DMS 273 (cell line): ENCODE results near the gene SLC1A7.

Experiments
- DNase-seq: peaks from one replicate; lab custom pipeline; 2025; ENCODE audit not compliant: unreplicated experiment; lab: John Stamatoyannopoulos, UW

The SLC1A7 gene

DNA sequence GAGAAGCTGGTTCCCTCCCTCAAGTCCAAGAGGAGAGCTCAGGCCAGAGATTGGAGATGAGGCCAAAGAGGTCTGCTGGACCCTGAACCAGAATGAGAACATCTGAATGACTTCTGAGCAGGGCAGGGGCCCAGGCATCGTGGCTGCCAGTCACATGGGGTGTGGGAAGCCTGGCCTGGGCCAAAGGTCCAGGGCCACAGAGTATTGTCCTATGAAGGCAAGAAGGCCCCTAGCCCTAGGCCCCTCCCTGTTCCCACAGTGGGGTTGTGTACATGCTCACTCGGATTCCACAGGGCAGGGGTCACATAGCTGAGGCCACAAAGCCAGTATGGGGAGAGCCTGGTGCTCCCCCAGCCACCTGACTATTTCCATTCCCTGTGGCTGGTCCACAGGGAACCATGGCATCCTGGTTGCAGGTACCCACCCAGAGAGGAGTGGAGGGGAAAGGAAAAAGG is 18.5 kb upstream of the SLC1A7 start:
- no peak for DNase-seq

DNA sequence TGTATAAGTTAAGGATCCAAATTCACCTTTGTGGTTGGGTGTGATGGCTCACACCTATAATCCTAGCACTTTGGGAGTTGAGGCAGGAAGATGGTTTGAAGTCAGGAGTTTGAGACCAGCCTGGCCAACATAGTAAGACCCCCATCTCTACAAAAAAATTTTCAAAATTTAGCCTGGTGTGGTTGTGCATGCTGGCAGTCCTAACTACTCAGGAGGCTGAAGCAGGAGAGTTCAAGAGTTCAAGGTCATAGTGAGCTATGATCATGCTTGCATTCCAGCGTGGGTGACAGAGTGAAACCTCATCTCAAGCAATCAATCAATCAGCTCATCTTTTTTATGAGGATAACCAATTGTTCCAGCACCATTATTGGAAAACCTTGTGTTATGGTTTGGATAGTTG is 16.5 kb upstream of the SLC1A7 start:
- DNase-seq = no peak

DNA sequence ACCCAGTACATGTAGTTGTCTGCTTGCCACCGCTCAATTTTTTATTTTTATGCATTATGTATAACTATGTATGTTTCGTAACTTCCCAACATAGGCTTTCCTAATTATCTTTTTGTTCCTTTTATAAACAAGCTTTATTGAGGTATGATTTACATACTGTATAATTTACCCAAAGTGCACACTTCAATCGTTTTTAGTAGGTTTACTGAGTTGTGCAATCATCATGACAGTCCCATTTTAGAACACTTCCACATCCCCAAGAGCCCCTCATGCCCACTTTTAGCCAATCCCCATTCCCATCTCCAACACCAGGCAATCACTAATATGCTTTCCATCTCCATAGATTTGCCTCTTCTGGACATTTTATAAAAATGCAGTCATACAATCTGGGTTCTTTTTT is 14.3 kb upstream of the SLC1A7 start:
- DNase-seq = no peak

DNA sequence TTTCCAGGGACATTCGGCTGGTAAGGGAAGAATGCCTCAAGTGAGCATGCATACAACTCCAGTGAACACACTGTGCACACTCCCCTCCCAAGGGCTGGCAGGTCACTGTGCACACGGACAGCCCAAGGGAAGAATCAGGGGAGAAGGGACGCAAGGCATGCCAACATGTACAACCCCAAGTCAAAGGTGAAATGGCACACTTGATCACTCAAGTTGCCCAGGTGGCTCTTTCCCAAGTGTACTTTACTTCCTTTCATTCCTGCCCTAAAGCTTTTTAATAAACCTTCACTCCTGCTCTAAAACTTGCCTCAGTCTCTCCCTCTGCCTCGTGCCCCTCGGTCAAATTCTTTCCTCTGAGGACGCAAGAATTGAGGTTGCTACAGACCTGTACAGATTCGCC is 13.5 kb upstream of the SLC1A7 start:
- DNase-seq = no peak

DNA sequence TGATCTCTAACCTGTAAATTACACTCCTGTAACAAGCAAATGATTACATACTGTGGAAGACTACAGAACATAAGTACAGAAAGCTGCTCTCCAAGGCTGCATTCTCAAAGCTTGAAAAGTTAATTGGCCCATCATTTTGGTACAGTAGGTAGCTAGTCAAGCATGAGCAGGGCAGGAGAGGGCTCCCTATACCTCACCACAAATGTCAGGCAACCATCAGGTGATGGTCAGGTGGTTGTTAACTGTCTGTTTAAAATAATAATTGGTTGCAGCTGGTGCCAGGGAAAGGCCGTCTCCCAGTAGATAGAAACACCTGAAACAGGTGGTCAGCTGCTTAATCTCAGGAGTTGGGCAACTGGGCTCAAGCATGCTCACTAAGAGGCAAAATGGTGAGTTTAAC is 13.1 kb upstream of the SLC1A7 start:
- no peak for DNase-seq

DNA sequence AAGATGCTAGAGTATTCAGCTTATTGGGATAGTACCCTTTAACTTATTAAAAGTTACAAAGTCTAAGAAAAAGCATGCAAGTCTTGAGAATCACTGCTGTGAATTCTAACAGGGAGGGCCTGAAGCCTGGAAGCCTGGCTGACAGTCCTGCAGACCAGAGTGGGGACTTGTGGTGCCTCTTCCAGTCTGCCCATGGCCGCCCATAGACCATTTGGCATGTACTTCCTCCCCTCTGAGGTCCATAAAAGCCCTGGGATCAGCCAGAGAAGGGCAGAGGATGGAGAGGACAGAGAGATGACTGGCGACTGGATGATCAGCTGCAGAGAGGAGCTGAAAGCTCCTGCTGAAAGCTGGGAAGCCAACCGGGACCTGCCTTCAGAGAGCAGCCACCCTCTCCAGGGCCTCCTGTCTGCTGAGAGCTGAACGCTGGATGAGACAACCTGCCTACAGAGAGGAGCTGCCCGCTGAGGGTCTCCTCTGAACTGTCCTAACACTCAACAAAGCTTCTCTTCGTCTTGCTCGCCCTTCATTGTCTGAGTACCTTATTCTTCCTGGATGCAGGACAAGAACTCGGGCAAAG is 12.5 kb upstream of the SLC1A7 start:
- no peak for DNase-seq

DNA sequence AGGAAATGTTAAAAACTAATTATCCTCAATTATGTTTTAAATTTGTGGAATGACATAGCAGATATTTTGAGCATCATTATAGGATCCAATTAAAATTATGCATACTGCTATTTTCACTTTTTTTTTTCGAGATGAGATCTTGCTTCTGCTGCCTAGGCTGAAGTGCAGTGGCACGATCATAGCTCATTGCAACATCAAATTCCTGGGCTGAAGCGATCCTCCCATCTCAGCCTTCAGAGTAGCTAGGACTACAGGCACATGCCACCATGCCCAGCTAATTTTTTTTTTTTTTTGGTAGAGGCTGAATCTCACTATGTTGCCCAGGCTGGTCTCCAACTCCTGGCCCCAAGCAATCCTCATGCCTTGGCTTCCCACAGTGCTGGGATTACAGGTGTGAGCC is 11.3 kb upstream of the SLC1A7 start:
- no peak for DNase-seq

DNA sequence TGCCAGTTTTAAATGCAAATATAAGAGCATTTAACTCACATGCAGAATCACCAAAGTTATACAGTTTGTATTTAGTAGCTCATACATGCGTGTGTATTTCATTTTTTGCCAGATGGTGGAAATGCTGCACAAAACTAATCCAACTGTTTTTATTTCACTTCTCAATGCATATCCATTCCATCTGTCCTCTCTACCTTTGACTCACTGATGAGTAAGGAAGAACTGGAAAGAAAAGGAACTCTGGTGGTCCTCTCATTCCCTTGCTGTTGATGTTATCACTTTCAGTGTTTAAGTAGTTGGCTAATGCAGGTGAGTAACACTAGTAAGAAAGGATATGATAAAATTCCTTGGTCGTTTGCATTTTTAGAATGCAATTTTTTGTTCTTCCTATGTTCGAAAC is 5.7 kb upstream of the SLC1A7 start:
- DNase-seq = no peak

DNA sequence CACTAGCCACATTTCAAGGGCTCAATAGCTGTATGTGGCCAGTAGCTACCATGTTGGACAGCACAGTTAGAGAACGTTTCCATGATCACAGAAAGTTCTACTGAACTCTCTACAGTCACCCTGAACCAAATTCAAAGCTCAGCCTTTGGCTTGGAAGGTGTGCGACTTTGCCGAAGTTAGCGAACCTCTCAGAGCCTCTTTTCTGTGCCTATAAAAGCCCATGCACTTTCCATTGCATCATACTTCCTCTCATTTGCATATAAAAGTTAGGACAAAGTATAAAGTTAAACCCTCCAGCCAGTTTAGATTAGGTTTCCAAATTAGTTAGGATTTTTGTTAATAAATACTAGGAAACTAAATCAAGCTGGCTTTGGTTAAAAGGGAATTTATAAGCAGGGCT is 4.7 kb upstream of the SLC1A7 start:
- DNase-seq = no peak

DNA sequence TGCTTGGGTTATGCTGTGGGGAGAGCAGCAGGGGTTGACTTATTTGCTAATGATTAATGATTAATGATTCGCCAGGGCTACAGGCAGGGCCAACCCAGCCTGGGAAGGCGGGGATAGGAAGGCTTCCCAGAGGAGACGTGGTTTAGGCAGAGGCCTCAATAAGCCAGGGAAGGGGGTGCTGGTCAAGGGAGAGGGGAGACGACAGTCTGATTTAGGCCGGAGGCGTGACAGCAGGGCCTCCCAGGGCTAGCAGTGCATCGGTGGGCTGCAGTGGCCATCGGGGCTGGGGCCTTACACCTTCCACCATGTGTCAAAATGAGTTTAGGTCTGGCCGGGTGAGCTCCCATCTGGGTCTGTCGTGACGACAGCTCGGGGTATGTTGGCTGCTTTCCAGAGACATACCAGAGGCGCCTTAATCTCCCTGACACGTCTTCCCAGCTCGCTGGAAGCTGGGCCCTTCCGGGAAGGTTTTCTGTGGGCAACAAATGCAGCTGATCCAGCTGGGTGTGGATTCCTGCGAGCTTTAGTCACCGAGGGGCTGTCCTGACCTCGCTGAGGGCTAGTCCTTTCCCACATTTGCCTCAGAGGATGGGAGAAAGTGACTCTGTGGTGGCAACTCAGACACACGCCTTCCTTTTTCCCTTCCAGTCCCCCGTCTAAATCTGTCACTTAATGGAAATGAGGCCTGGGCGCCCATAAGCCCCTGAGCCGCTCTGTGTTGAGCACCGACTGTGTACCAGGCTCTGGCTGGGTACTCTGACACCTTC is 3.7 kb upstream of the SLC1A7 start:
- DNase-seq = peak; percentile 89

DNA sequence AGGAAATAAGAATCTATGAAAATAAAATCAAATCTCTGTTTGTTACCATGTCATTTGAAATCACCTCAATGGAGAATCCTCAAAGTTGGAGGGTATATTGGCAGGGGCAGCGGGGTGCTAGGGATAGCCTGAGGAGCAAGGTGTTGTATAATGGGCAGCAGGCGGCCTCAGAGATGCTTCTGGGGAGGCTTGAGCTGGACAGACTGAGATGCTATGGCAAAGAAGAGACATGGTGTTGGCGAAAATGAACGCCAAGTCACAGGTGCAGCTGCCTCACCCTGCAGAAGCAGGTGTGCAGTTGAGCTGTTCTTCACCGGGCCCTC is 3.1 kb upstream of the SLC1A7 start:
- no peak for DNase-seq

DNA sequence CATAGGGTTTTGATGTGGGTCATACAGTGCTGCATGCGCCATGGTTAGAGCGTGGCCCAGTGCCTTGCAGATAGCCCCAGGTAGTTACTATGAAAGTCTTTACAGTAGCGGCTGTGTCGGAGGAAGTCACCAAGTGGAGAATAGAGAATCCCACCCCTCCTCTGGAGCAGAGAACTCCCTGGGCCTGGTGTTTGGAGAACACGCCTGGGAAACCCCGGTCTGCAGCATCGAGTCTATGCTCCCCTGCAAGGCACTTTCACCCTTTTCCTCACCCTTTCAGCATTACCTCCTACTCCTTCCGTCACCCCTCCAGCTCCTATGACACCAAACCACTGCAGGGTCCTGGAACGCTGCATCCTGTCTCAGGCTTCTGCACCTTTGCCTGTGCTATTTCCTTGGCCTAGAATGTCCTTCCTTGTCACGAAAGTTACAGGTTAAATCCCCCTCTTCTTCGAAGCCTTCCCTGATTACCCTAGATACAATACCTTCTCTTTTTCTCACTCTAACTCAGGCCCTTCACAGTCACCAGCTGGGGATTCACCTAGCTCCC is 2.7 kb upstream of the SLC1A7 start:
- no peak for DNase-seq

DNA sequence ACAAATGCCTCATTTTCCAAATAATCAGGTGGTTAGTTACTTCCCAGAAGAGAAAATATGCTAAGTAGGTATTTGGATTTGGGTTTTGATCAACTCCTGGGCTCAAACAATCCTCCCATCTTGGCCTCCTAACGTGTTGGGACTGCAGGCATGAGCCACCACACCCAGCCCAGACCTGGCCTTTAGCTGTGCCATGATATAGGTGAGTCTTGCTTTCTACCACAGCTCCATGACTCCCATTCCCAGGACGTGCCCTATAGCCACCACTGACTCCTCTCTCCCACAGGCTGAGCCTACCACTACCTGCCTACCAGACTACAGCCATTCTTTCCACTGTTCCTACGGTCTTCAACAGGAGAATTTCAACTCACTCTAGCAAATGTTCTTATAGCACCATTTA is 1.8 kb upstream of the SLC1A7 start:
- DNase-seq = no peak

DNA sequence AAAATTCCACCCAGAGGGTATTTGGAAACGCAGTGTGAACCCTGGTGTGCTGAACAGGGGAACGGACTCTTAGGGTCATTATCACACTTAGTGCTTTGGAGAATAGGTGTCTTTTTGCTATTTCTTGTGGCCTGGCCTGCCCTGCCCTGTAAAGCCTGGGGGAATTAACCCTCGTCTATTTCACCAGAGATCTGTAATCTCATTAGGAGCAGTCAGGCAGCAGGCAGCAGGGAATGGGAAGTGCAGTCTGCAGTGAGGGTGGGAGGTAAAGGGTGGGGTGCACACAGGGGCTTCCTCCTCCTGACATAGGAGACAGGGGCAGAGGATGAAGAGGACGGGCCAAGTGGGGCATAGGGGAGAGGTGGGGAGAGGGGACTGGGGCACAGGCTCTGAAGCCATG is 1.1 kb upstream of the SLC1A7 start:
- DNase-seq = no peak

DNA sequence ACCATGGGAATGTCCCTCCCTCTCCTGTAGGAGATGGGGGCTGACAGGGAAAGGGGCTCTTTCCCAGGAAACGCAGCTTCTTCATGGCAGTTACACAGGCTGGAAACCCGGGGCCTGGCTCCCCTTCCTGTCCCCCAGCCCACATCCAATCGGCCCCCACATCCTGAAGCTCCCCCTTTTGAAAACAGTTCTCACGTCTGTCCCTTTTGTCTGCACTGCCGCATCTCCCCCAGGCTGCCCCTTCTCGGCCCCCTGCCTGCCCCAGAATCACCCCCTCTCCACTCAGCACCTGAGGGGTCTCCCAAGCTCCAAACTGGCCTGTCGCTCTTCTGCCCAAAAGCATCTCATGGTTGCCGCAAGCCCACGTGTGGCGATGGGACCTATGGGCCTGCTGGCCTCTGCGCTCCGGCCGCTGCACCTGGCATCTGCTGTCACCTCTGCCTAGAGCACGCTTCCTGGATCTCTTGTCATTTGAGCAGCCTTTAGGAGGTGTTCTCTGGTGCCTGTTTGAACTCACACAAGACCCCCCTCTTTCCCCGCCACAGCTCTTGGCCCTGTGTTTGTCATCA is 867 bp downstream of the SLC1A7 start:
- no peak for DNase-seq

DNA sequence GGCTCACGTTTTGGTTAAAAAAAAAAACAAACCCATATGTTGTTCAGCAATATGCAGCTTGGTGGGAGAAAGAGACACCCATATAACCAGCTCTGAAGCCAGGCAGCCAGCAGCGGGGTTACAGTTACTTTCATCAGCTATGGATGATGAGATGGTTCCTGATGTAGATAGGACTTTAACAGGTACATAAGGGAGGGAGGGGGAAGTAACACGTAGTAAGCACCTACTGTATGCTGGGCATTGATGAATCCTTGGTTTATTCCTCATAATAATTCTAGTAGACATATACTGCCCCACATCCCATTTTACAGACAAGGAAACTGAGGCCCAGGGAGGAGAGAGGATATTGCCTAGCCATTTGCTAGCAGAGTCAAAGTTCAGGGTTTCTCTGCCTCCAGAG is 2.0 kb downstream of the SLC1A7 start:
- DNase-seq = peak; percentile 80

DNA sequence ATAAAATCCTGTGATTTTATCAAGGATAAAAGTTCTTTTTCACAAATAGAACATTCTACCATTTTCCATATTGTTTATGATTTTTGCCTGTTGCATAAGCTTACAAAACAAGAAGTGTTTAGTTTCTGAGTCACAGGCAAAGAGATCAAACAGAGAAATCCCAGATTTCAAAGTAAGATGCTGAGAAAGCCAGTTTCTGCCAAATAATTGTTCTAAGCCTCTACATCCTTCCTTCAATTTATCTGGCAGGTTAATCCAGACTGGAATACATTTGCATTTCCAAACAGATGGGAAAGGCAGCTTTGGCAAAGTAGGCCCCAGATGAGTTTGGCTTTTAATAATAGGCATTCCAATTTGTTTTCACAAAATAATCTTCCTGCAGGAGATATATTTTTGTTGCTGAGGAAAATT is 2.5 kb downstream of the SLC1A7 start:
- DNase-seq = peak; percentile 80

DNA sequence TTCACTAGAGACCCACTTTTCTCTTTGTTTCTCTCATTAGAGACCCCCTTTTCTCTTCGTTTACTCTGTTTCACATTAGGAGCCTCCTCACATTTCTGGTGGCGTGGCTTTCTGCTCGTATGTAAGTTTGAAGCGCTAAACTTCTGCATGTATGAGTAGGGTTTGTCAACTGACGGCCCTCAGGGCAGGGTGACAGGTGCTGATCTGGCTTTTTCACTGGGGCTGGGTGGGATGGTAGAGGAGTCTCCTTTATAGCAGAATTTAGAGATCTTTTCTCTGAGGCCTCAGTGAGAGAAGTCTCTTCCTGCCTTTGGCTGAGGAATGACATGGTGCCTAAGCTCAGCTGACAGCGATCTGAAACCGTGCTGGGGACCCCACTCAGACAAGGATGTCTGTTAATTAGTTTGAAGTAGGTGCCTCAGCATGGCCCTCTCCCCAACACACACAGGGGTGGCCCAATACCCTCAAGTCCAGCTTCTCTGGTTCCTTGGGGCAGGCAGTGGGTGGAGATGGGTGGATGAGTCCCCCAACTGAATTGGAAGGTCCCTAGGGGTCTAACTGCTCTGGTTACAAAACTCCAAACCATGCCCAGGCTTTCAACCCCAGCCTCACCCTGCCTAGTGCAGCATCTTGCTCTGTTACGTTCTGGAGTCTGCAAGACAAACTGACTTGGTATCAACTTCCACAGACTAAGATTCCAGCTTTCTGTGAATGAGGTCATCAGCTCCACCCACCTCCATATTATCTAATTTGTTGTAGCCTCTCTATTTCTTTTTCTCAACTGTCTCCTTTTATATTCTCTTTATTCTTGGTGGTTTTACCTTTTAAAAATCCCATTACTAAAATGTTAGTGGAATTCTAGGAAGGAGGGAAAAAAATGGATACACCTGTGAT is 3.2 kb downstream of the SLC1A7 start:
- DNase-seq = peak; percentile 28

DNA sequence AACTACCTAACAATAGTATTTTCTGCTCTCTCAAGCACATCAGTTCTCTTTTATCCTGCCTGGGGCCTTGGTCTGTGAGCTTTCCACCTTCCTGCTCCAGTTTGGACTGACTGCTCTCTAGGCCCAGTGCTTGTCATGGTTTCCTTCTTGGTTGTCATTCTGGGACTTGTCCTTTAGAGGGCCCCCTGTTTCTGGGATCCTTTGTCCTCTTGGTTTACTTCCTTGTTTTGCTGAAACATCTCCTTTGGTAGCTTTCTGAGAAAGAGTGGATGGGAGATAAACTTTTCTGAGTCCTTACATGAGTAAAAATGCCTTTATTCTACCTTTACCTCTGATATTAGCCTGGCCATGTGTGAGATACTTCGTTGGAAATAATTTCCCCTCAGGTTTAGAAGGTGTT is 4.7 kb downstream of the SLC1A7 start:
- DNase-seq = peak; percentile 59

DNA sequence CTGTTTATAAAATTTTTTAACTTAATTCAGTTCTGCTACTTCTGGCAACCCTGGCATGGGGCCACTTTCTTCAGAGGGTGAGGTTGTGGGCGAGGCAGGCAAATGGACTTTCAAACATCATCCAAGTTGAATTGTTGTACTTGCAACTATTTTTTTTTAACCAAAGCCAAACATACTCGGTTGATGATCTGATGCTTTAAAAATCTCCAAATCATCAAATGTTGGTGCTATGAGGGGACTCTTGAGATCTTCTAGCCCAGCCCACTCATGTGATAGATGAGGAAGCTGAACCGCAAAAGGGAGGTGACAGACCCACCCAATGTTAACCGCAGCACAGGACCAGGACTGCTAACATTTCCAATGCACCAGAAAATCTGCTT is 6.7 kb downstream of the SLC1A7 start:
- DNase-seq = no peak

DNA sequence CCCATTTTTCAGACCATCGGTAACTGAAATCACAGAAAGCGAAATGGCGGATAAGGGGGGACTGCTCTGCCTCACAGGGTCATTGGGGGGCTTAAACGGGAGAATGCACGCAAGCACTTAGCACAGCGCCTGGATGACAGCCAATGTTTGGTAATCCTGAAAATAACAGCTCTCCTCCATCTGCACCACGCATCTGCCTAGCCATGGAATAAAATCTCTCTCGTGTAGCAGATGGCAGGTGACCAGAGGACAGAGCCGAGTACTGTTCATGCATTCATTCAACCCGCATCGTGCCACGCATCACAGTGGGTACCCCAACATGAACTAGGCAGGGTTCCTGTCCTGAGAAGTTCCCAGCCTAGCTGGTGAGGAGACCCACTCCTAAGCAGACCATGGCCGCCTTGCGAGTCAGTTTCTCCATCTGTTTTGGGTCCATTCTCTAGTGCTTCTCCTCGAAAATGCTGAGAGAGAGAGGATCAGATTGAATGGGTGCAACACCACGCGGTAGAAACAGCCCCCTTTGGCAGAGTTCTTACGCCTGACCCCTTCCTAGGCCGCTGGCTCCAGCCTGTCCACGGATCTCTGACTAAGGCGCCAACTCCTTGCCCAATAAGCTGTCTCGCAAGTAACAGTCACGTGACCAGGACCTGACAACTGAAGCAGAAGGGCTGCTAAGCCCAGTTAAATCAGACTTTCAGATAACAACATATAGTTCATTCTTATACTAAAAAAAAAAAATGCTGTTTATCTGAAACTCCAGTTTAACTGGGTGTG is 7.3 kb downstream of the SLC1A7 start:
- DNase-seq = peak; percentile 98
